K562 (cell line): ENCODE data around the gene RNF31. TPM values are rescaled to one million over a fixed set of nuclear protein-coding genes. Genes with fewer than 3 reads are reported as not detected.

Experiments
- ATF1 ChIP-seq, 2 experiments: fragments of 450-650 bp in 1 of 2; IDR thresholded peaks; 2 replicates each; pipeline ENCODE4 v1.6.1; 2016; ENCODE audit warnings: missing compliant biosample characterization in 1 of 2, missing genetic modification characterization in 1 of 2
- CEBPG ChIP-seq, 3 experiments: fragments of 200-800 bp in 1 of 3; sonication (Bioruptor generic) in 1 of 3; sonication (generic) in 1 of 3; formaldehyde crosslinking in 1 of 3; IDR thresholded peaks in 2 of 3; conservative IDR thresholded peaks in 1 of 3; 2 replicates each; pipeline versions ENCODE4 v1.6.1 to v1.8.0; 2016 to 2022; ENCODE audit warnings: missing compliant biosample characterization in 2 of 3, missing genetic modification characterization in 2 of 3, mild to moderate bottlenecking in 1 of 3, missing genetic modification reagents in 1 of 3
- CREB3L1 ChIP-seq: fragments of 450-650 bp; IDR thresholded peaks from 2 replicates; pipeline ENCODE4 v1.6.1; 2014; ENCODE audit warnings: low read depth, mild to moderate bottlenecking, moderate library complexity, borderline replicate concordance
- CXXC5 ChIP-seq: fragments of 250-450 bp; sonication (Bioruptor Pico); IDR thresholded peaks from 2 replicates; pipeline ENCODE4 v1.8.0; 2022; ENCODE audit warnings: inconsistent platforms, mild to moderate bottlenecking, moderate library complexity
- HDAC1 ChIP-seq, 2 experiments: fragments of 450-650 bp; IDR thresholded peaks; 2 replicates each; pipeline ENCODE4 v1.6.1; 2016 to 2017; ENCODE audit warnings: inconsistent platforms in 1 of 2, mild to moderate bottlenecking in 1 of 2, moderate library complexity in 1 of 2
- JUNB ChIP-seq: fragments of 450-650 bp; formaldehyde crosslinking; conservative IDR thresholded peaks from 2 replicates; pipeline ENCODE4 v1.4.0; 2020; ENCODE audit warnings: mild to moderate bottlenecking
- MCM5 ChIP-seq: fragments of 450-650 bp; IDR thresholded peaks from 2 replicates; pipeline ENCODE4 v1.6.1; 2016; ENCODE audit warnings: low read depth
- MYC ChIP-seq, 2 experiments: fragments of 250-450 bp in 1 of 2; sonication (Bioruptor Pico) in 1 of 2; IDR thresholded peaks; 2 replicates each; pipeline versions ENCODE4 v1.5.1 to v1.6.1; 2012 to 2021; ENCODE audit warnings: low read depth in 2 of 2, borderline replicate concordance in 1 of 2, improper control_type of control experiment in 1 of 2, low read length in 1 of 2, mild to moderate bottlenecking in 1 of 2, moderate library complexity in 1 of 2
- PBX2 ChIP-seq, 2 experiments: IDR thresholded peaks in 1 of 2; conservative IDR thresholded peaks in 1 of 2; 2 replicates each; pipeline ENCODE4 v1.6.1; 2016; ENCODE audit warnings: low read depth in 2 of 2, mild to moderate bottlenecking in 1 of 2, missing compliant biosample characterization in 1 of 2, missing genetic modification characterization in 1 of 2, moderate library complexity in 1 of 2
- PCBP1 ChIP-seq: fragments of 200-400 bp; formaldehyde crosslinking; IDR thresholded peaks from 2 replicates; pipeline ENCODE4 v1.6.1; 2018; ENCODE audit warnings: mild to moderate bottlenecking, low read depth, low read length; ENCODE audit not compliant: poor library complexity, severe bottlenecking
- POLR2G ChIP-seq: fragments of 200-400 bp; formaldehyde crosslinking; IDR thresholded peaks from 2 replicates; pipeline ENCODE4 v1.6.1; 2017; ENCODE audit warnings: low read depth, mild to moderate bottlenecking, antibody characterized with exemption, low read length, moderate library complexity
- SRSF9 ChIP-seq: fragments of 200-400 bp; formaldehyde crosslinking; IDR thresholded peaks from 2 replicates; pipeline ENCODE4 v1.6.1; 2017; ENCODE audit warnings: low read depth, low read length, borderline replicate concordance
- ZBTB1 ChIP-seq: sonication (generic); formaldehyde crosslinking; IDR thresholded peaks from 2 replicates; pipeline ENCODE4 v1.8.1; 2023; ENCODE audit warnings: missing genetic modification reagents, low read depth, mild to moderate bottlenecking, borderline replicate concordance
- ZBTB7A ChIP-seq: IDR thresholded peaks from 2 replicates; pipeline ENCODE4 v1.6.1; 2011; ENCODE audit warnings: low read depth, mild to moderate bottlenecking, low read length, moderate library complexity, borderline replicate concordance; ENCODE audit not compliant: control insufficient read depth
- ZKSCAN8 ChIP-seq: fragments of 200-800 bp; sonication (Bioruptor generic); IDR thresholded peaks from 2 replicates; pipeline ENCODE4 v1.6.1; 2016; ENCODE audit warnings: missing genetic modification characterization, missing compliant biosample characterization
- ZNF696 ChIP-seq: fragments of 250-450 bp; sonication (Bioruptor Pico); conservative IDR thresholded peaks from 2 replicates; pipeline ENCODE4 v1.4.0; 2020; ENCODE audit warnings: mild to moderate bottlenecking, moderate library complexity
- polyA plus RNA-seq, 8 experiments: library from polyadenylated mRNA; depleted of rRNA in 4 of 8; stranded (reverse) in 5 of 8; unstranded in 3 of 8; fragments of >200 nt; fragmentation: Nextera tagmentation in 2 of 8; fragmentation: Illumina TruSeq in 1 of 8; extraction: Ambion mirVana in 2 of 8; extraction: Trizol in 1 of 8; gene quantifications; 2 replicates each; pipeline versions ENCODE4 v1.2.1 to v1.2.3, GENCODE V29; 2011 to 2014; ENCODE audit warnings: inconsistent platforms in 1 of 8, missing spikeins in 1 of 8
- total RNA-seq, 7 experiments: library from RNA; depleted of rRNA in 6 of 7; stranded (reverse); fragments of >200 nt in 6 of 7; fragmentation: Illumina TruSeq in 2 of 7; extraction: Trizol in 2 of 7; gene quantifications; 2 replicates each; pipeline versions ENCODE4 v1.2.1 to v1.2.3, GENCODE V29; 2011 to 2021; ENCODE audit warnings: low replicate concordance in 1 of 7
- TF ChIP-seq, protein P1 (sequence below): fragments of 250-450 bp; sonication (Bioruptor Pico); IDR thresholded peaks from 2 replicates; pipeline ENCODE4 v1.4.0; 2020; ENCODE audit warnings: mild to moderate bottlenecking, moderate library complexity, borderline replicate concordance

RNF31 gene
- total and polyA plus RNA-seq, 9 of the 15 experiments (the other 6 are each of a cell fraction or from before 2014, with no cell fraction given), result 3.1 to 47.6 (median 19.1) TPM

GRCh38 chr14:24114532-24115421, 32.5 kb upstream of the RNF31 start, which contains the start of the genes DCAF11 and NRL (continued):
- TF ChIP-seq, protein P1, sequence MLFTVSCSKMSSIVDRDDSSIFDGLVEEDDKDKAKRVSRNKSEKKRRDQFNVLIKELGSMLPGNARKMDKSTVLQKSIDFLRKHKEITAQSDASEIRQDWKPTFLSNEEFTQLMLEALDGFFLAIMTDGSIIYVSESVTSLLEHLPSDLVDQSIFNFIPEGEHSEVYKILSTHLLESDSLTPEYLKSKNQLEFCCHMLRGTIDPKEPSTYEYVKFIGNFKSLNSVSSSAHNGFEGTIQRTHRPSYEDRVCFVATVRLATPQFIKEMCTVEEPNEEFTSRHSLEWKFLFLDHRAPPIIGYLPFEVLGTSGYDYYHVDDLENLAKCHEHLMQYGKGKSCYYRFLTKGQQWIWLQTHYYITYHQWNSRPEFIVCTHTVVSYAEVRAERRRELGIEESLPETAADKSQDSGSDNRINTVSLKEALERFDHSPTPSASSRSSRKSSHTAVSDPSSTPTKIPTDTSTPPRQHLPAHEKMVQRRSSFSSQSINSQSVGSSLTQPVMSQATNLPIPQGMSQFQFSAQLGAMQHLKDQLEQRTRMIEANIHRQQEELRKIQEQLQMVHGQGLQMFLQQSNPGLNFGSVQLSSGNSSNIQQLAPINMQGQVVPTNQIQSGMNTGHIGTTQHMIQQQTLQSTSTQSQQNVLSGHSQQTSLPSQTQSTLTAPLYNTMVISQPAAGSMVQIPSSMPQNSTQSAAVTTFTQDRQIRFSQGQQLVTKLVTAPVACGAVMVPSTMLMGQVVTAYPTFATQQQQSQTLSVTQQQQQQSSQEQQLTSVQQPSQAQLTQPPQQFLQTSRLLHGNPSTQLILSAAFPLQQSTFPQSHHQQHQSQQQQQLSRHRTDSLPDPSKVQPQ (CRISPR knock-in tag), result no peak
- TF ChIP-seq ZKSCAN8, result no peak
- peak; percentile 82 for TF ChIP-seq CXXC5
- TF ChIP-seq ZBTB7A, result peak; percentile 94
- TF ChIP-seq MYC (IDR thresholded peaks at IDR 0.05; ENCODE audit: low read depth, low read length), result peak; percentile 97
- TF ChIP-seq MYC (CRISPR knock-in tag; IDR thresholded peaks at IDR 0.05; ENCODE audit: borderline replicate concordance, low read depth), result peak; percentile 98
- TF ChIP-seq HDAC1 (IDR thresholded peaks at IDR 0.05), result peak in 1 of 2 experiments; percentile 98; a peak in 2 of 4 replicates
- TF ChIP-seq PCBP1, result no peak
- TF ChIP-seq PBX2 (CRISPR knock-in tag; IDR thresholded peaks at IDR 0.05; ENCODE audit: low read depth), result peak; percentile 91
- TF ChIP-seq PBX2 (tag; conservative IDR thresholded peaks at IDR 0.05; ENCODE audit: low read depth), result peak; percentile 96
- TF ChIP-seq SRSF9, result no peak
- TF ChIP-seq CREB3L1, result peak; percentile 79
- peak; percentile 84 for TF ChIP-seq POLR2G
- TF ChIP-seq ZBTB1 (CRISPR knock-in tag), result peak; percentile 55; the same call in 1 of the 2 replicates
- no peak for TF ChIP-seq MCM5
- TF ChIP-seq CEBPG (CRISPR knock-in tag; IDR thresholded peaks at IDR 0.05), result peak; percentile 77
- no peak for TF ChIP-seq CEBPG (tag; conservative IDR thresholded peaks at IDR 0.05 in 1 of 2, IDR thresholded peaks at IDR 0.05 in 1 of 2)
- TF ChIP-seq JUNB (CRISPR knock-in tag), result no peak
- TF ChIP-seq ZNF696 (CRISPR knock-in tag), result no peak
- TF ChIP-seq ATF1 (CRISPR knock-in tag; IDR thresholded peaks at IDR 0.05), result peak; percentile 71; the same call in 1 of the 2 replicates
- peak; percentile 98 for TF ChIP-seq ATF1 (tag; IDR thresholded peaks at IDR 0.05)
